Right cardiac atrium (tissue), 5 donors: ENCODE results near the gene GPC5. TPM values are rescaled to one million over a fixed set of nuclear protein-coding genes. Genes with fewer than 3 reads are reported as not detected.

Experiments used
- ATAC-seq, 2 donors: fragments of 200-7000 bp; cut with Tn5 transposase; one replicate each; pipeline versions ENCODE4 v1.8.0 to v1.9.1; 2020; ENCODE audit warnings: moderate library complexity in 2 of 2, mild to moderate bottlenecking in 1 of 2
- DNase-seq, 3 donors: peaks; one replicate each; pipeline ENCODE4 v3.0.0-alpha.2; 2020
- H3K27ac ChIP-seq: one replicate; pipeline ENCODE4 v1.5.1; 2013; ENCODE audit warnings: mild to moderate bottlenecking, low read length, control low read depth, moderate library complexity
- H3K27me3 ChIP-seq: one replicate; pipeline ENCODE4 v1.6.1; 2013; ENCODE audit not compliant: control insufficient read depth, insufficient read depth
- H3K4me1 ChIP-seq: one replicate; pipeline ENCODE4 v1.6.1; 2013; ENCODE audit warnings: low read length; ENCODE audit not compliant: control insufficient read depth, insufficient read depth
- H3K4me3 ChIP-seq: one replicate; pipeline ENCODE4 v1.5.1; 2013; ENCODE audit warnings: low read length, control low read depth
- H3K9me3 ChIP-seq: one replicate; pipeline ENCODE4 v1.6.1; 2013; ENCODE audit warnings: low read length; ENCODE audit not compliant: control insufficient read depth
- WGBS: extraction: QIAGEN DNeasy Blood & Tissue Kit; methylation state at CpG from one replicate; pipeline ENCODE4 v1.1.7; 2013; 5-methylcytosine and 5-hydroxymethylcytosine counted together
- intact Hi-C, 4 donors: fragments of 100-400 bp; cut with DNase I; formaldehyde crosslinking; loops; one replicate each; pipeline versions ENCODE4 v1.11.0 to v1.14.0; 2022 to 2023
- polyA plus RNA-seq: library from polyadenylated mRNA; stranded (reverse); fragments of 200-250 nt; gene quantifications from one replicate; pipeline ENCODE4 v1.2.3, GENCODE V29; 2013
- total RNA-seq, 4 donors: library from RNA; stranded (reverse); fragmentation: NEBNext Ultra II Directional; extraction: Animal tissue kit (Norgen Biotek cat#: 25700); gene quantifications; one replicate each; pipeline ENCODE4 v1.2.1, GENCODE V29; 2021
- donor health status: healthy with polysubstance abuse.
- donor health status: DM: no; HTN: yes; CAD: no.
- donor health status: DM: no; HTN: no; CAD: no.
- donor health status: DM: no; HTN: yes; CAD: no; lungs with severe emphysema.
- donor health status: DM: yes; HTN: yes; CAD: no.

GPC5 gene
- total and polyA plus RNA-seq, 5 donors, result 0.99 to 4.3 (median 2.6) TPM

- ATAC-seq (no peak), DNase-seq (no peak)
- Histone ChIP-seq H3K4me3 (no peak overlapping the region), H3K27ac (no peak overlapping the region), H3K9me3 (no peaks in the 10 kb centered on the region), H3K4me1 (no peaks in the 10 kb centered on the region), H3K27me3 (no peaks in the 10 kb centered on the region)
- 74% methylated on average over 3 of the region's 3 CpGs for WGBS
- intact Hi-C loops, result no loop called here
Measured at GRCh38 chr13:91988331-91988730, 589.9 kb downstream of the GPC5 start.

GRCh38 chr13:92012787-92013186 is 614.4 kb downstream of the GPC5 start:
- DNase-seq (peak in 2 of 3 donors; percentile 8 to 32), ATAC-seq (no peak)
- intact Hi-C loops, result no loop called here
- Histone ChIP-seq H3K27ac (no peak overlapping the region), H3K9me3 (no peaks in the 10 kb centered on the region), H3K27me3 (no peaks in the 10 kb centered on the region), H3K4me1 (no peaks in the 10 kb centered on the region), H3K4me3 (no peak overlapping the region)
- WGBS, result 49% methylated on average over 3 of the region's 3 CpGs

GRCh38 chr13:92017737-92018136 is 619.3 kb downstream of the GPC5 start:
- 87% methylated on average over 13 of the region's 13 CpGs for WGBS
- intact Hi-C loops, result no loop called here
- ATAC-seq (no peak), DNase-seq (no peak)
- Histone ChIP-seq H3K4me1 (no peaks in the 10 kb centered on the region), H3K27me3 (no peaks in the 10 kb centered on the region), H3K27ac (no peak overlapping the region), H3K9me3 (no peaks in the 10 kb centered on the region), H3K4me3 (no peak overlapping the region)

- ATAC-seq (no peak), DNase-seq (no peak)
- no peaks in the 10 kb centered on the region for H3K9me3 ChIP-seq
- H3K27me3 ChIP-seq, result no peaks in the 10 kb centered on the region
- no peak overlapping the region for H3K27ac ChIP-seq
- no peaks in the 10 kb centered on the region for H3K4me1 ChIP-seq
- no peak overlapping the region for H3K4me3 ChIP-seq
- intact Hi-C loops, result no loop called here
Measured at GRCh38 chr13:92028695-92029094, 630.3 kb downstream of the GPC5 start.

- DNase-seq (no peak), ATAC-seq (no peak)
- intact Hi-C loops, result no loop called here
- H3K27ac ChIP-seq, result no peak overlapping the region
- H3K4me1 ChIP-seq, result no peaks in the 10 kb centered on the region
- H3K27me3 ChIP-seq, result no peaks in the 10 kb centered on the region
- no peaks in the 10 kb centered on the region for H3K9me3 ChIP-seq
- 84% methylated on average over 4 of the region's 4 CpGs for WGBS
- H3K4me3 ChIP-seq, result no peak overlapping the region
Measured at GRCh38 chr13:92029641-92030040, 631.2 kb downstream of the GPC5 start.

GRCh38 chr13:92038905-92039304 is 640.5 kb downstream of the GPC5 start:
- Histone ChIP-seq H3K27me3 (no peaks in the 10 kb centered on the region), H3K4me1 (no peaks in the 10 kb centered on the region), H3K9me3 (no peaks in the 10 kb centered on the region), H3K4me3 (no peak overlapping the region), H3K27ac (no peak overlapping the region)
- DNase-seq, result no peak
- intact Hi-C loops, result no loop called here
- no peak for ATAC-seq
- whole genome bisulfite sequencing, result 59% methylated on average over 2 of the region's 2 CpGs

GRCh38 chr13:92042522-92042921 is 644.1 kb downstream of the GPC5 start:
- intact Hi-C loops, result no loop called here
- WGBS, result 75% methylated on average over 4 of the region's 4 CpGs
- no peaks in the 10 kb centered on the region for H3K27me3 ChIP-seq
- H3K4me3 ChIP-seq, result no peak overlapping the region
- no peak for ATAC-seq
- DNase-seq, result no peak
- H3K27ac ChIP-seq, result no peak overlapping the region
- H3K9me3 ChIP-seq, result no peaks in the 10 kb centered on the region
- H3K4me1 ChIP-seq, result no peaks in the 10 kb centered on the region

GRCh38 chr13:92044351-92044750 is 645.9 kb downstream of the GPC5 start:
- ATAC-seq, result no peak
- WGBS, result 50% methylated on average over 3 of the region's 3 CpGs
- DNase-seq, result no peak
- intact Hi-C loops, result no loop called here
- H3K27ac ChIP-seq, result no peak overlapping the region
- no peak overlapping the region for H3K4me3 ChIP-seq
- H3K27me3 ChIP-seq, result no peaks in the 10 kb centered on the region
- no peaks in the 10 kb centered on the region for H3K9me3 ChIP-seq
- H3K4me1 ChIP-seq, result no peaks in the 10 kb centered on the region

GRCh38 chr13:92054389-92054788 is 656.0 kb downstream of the GPC5 start:
- DNase-seq, result no peak
- H3K27me3 ChIP-seq, result no peaks in the 10 kb centered on the region
- no peak overlapping the region for H3K27ac ChIP-seq
- no peak overlapping the region for H3K4me3 ChIP-seq
- intact Hi-C loops, result no loop called here
- H3K4me1 ChIP-seq, result no peaks in the 10 kb centered on the region
- no peak for ATAC-seq
- H3K9me3 ChIP-seq, result no peaks in the 10 kb centered on the region

GRCh38 chr13:92074658-92075057 is 676.2 kb downstream of the GPC5 start:
- no peak overlapping the region for H3K4me3 ChIP-seq
- DNase-seq (no peak), ATAC-seq (no peak)
- no peaks in the 10 kb centered on the region for H3K27me3 ChIP-seq
- intact Hi-C loops, result loop anchor here in 1 of 4 donors (5.0 kb wide), 1 partner anchor 132 kb away; no protein-coding TSS in a partner anchor
- H3K27ac ChIP-seq, result no peak overlapping the region
- no peaks in the 10 kb centered on the region for H3K9me3 ChIP-seq
- 48% methylated on average over 4 of the region's 4 CpGs for WGBS
- H3K4me1 ChIP-seq, result no peaks in the 10 kb centered on the region

- H3K9me3 ChIP-seq, result no peaks in the 10 kb centered on the region
- intact Hi-C loops, result no loop called here
- no peaks in the 10 kb centered on the region for H3K4me1 ChIP-seq
- no peak for DNase-seq
- no peaks in the 10 kb centered on the region for H3K27me3 ChIP-seq
- WGBS, result 41% methylated on average over 4 of the region's 4 CpGs
- H3K4me3 ChIP-seq, result no peak overlapping the region
- no peak for ATAC-seq
- H3K27ac ChIP-seq, result no peak overlapping the region
Measured at GRCh38 chr13:92097337-92097903, 699.0 kb downstream of the GPC5 start.

- DNase-seq, result no peak
- Histone ChIP-seq H3K4me3 (no peak overlapping the region), H3K27me3 (no peaks in the 10 kb centered on the region), H3K27ac (no peak overlapping the region), H3K9me3 (no peaks in the 10 kb centered on the region), H3K4me1 (no peaks in the 10 kb centered on the region)
- no peak for ATAC-seq
- intact Hi-C loops, result no loop called here
Measured at GRCh38 chr13:92101801-92102200, 703.4 kb downstream of the GPC5 start.
